ENCODE measurements around the gene PCSK9.
A peak's percentile ranks its signal among the peaks of the same experiment; 100 is the strongest.

The PCSK9 gene

DNA sequence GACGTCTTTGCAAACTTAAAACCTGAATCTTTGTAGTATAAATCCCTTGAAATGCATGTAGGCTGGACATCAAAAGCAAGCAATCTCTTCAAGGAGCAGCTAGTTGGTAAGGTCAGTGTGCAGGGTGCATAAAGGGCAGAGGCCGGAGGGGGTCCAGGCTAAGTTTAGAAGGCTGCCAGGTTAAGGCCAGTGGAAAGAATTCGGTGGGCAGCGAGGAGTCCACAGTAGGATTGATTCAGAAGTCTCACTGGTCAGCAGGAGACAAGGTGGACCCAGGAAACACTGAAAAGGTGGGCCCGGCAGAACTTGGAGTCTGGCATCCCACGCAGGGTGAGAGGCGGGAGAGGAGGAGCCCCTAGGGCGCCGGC is 390 bp upstream of the PCSK9 start:
- H3K27ac ChIP-seq: no peak overlapping the region
- TF ChIP-seq, protein P1, sequence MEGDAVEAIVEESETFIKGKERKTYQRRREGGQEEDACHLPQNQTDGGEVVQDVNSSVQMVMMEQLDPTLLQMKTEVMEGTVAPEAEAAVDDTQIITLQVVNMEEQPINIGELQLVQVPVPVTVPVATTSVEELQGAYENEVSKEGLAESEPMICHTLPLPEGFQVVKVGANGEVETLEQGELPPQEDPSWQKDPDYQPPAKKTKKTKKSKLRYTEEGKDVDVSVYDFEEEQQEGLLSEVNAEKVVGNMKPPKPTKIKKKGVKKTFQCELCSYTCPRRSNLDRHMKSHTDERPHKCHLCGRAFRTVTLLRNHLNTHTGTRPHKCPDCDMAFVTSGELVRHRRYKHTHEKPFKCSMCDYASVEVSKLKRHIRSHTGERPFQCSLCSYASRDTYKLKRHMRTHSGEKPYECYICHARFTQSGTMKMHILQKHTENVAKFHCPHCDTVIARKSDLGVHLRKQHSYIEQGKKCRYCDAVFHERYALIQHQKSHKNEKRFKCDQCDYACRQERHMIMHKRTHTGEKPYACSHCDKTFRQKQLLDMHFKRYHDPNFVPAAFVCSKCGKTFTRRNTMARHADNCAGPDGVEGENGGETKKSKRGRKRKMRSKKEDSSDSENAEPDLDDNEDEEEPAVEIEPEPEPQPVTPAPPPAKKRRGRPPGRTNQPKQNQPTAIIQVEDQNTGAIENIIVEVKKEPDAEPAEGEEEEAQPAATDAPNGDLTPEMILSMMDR (conservative IDR thresholded peaks at IDR 0.05): no peak
- TF ChIP-seq ZFX (IDR thresholded peaks at IDR 0.05): no peak

DNA sequence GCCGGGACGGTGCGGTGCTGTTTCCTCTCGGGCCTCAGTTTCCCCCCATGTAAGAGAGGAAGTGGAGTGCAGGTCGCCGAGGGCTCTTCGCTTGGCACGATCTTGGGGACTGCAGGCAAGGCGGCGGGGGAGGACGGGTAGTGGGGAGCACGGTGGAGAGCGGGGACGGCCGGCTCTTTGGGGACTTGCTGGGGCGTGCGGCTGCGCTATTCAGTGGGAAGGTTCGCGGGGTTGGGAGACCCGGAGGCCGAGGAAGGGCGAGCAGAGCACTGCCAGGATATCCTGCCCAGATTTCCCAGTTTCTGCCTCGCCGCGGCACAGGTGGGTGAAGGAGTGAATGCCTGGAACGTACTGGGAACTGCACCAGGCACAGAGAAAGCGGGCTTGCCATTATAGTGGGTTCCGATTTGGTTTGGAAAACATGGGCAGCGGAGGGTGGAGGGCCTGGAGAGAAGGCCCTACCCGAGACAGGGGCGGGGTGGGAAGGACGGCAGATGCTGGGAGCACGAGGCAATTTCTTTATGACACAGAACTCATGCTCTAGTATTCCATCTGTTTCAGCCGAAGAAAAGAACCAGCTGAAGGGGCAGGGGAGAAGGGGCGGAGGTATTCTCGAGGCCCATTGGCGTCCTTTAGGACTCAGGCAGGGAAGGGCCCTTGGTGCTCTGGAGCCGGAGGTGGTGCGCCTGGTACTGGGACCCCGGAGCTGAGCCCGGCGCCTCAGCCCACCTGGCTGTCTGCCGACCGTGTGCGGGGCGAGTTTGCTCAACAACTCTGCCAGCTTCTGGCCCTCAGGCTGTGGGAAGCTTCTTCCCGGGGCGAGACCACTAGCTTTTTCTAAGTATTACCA is 960 bp downstream of the PCSK9 start:
- TF ChIP-seq, protein P1 (conservative IDR thresholded peaks at IDR 0.05): no peak
- no peak for TF ChIP-seq ZFX (IDR thresholded peaks at IDR 0.05)

DNA sequence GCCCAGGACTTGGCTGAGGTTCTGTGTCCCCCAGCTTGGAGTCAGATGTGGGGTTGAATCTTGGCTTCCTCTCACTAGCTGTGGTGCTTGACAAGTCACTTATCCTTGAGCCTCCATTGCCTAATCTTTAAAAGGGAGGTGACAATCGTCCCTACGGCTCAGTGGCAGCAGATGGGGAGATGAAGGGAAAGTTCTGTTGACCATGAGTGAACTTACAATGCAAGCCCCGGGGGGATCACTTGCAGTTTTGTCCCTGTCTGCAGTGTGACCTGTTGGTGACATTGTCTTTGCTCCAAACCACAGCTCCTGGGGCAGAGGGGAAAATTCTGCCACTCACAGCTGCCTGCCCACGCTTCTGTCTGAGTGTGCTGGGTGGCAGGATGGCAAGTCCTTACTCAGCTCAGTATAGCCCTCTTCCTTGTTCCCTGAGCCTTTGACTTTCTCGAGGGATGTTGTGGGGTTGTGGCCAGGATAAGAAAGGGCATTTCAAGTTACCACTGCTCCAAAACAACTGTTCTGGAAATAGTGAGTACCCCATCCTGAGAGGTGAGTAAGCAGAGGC is 1.7 kb downstream of the PCSK9 start:
- TF ChIP-seq, protein P1 (conservative IDR thresholded peaks at IDR 0.05): no peak
- TF ChIP-seq ZFX (IDR thresholded peaks at IDR 0.05): no peak
- H3K27ac ChIP-seq: no peak overlapping the region

More for the DNA sequence above, 960 bp downstream of the PCSK9 start:
- H3K27ac ChIP-seq: no peak overlapping the region

DNA sequence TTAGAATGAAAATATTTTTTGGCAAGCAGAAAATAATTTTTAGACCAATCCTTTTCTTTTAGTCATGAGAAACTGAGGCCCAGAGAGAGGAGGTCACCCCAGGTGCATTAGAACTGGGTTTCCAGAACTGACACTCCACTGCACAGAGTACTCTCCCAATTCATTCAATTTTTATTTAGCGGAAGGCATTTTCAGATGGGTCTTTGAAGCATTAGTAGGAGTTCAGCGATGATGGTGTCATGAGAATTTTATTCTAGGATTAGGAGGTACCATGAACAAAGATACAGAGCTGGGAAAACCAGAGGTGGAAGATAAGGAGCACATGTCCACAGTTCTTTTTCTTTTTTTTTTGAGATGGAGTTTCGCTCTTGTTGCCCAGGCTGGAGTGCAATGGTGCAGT is 2.3 kb downstream of the PCSK9 start:
- TF ChIP-seq, protein P1 (conservative IDR thresholded peaks at IDR 0.05): no peak
- TF ChIP-seq ZFX (IDR thresholded peaks at IDR 0.05): no peak
- no peak overlapping the region for H3K27ac ChIP-seq

DNA sequence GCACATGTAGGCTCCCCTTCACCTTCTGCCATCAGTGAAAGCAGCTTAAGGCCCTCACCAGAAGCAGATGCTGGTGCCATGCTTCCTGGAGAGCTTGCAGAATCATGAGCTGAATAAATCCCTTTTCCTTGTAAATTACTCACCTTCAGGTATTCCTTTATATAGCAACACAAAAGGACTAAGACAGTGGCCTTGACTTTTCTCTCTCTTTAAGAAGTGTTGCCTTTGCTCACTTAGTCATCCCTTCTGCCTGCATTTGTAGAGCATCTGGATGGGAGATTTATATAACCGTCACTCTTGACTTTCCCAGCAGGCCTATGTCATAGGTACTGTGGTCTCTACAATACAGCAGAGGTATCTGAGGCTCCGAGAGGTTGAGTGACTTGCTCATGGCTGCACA is 3.7 kb downstream of the PCSK9 start:
- TF ChIP-seq ZFX (IDR thresholded peaks at IDR 0.05): 0 out of 2 replicates have a peak, but pooled peaks have one; percentile 8
- TF ChIP-seq, protein P1 (conservative IDR thresholded peaks at IDR 0.05): no peak
- no peak overlapping the region for H3K27ac ChIP-seq

DNA sequence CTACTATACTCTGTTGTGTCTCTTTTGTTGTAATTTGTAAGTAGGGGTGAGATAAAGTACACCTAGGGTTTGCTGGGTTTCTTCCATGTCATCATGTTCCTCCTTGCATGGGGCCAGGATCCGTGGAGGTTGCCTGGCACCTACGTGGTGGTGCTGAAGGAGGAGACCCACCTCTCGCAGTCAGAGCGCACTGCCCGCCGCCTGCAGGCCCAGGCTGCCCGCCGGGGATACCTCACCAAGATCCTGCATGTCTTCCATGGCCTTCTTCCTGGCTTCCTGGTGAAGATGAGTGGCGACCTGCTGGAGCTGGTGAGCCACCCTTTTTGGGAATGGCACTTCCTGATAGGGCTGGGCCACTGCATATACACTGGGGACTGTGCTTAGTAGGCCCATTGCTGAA is 4.4 kb downstream of the PCSK9 start:
- TF ChIP-seq ZFX (IDR thresholded peaks at IDR 0.05): no peak
- H3K27ac ChIP-seq: no peak overlapping the region

DNA sequence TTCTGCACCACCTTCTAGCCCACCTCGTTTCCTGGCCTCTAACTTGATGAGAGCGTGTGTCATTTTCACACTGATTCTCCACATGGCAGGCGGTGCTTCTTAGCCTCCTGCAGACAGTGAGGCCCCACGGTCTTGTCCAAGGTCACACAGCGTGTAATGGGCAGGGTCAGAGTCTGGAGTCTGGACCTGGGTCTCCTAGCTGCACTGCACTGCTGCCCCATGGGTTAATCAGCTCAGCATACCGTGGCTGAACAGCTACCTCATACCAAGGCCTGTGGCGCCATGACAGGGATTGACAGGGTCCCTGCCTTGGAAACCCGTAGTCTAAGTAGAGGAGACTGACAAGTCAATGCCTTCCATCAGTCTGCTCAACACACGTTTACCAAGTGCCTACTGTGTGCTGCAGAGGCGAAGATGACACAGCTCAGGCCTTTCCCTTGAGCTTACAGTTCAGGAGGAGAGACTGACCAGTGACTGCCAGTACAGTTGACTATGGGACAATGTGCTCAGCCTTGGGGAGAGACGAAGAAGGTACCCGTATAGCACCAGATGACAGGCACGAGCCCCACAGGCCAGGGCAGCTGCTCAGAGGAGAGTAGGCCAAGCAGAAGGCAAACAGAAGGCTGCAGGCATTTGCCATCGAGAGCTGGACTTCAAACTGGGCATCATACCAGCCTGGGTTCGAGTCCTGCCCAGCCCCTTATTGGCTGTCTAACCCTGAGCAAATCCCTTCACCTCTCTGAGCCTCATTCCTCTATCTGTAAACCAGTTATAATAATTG is 5.5 kb downstream of the PCSK9 start:
- H3K27ac ChIP-seq: no peak overlapping the region
- TF ChIP-seq, protein P1 (conservative IDR thresholded peaks at IDR 0.05): no peak
